HUES64 (cell line): ENCODE data around the gene CRAMP1.

Experiments
- H3K27ac ChIP-seq: 2 replicates; pipeline ENCODE4 v1.7.0; 2013; ENCODE audit warnings: low read depth, low read length, inconsistent platforms
- H3K27me3 ChIP-seq: 2 replicates; pipeline ENCODE4 v1.6.1; 2013; ENCODE audit warnings: mild to moderate bottlenecking, low read length; ENCODE audit not compliant: insufficient read depth
- H3K36me3 ChIP-seq: 2 replicates; pipeline ENCODE4 v1.6.1; 2013; ENCODE audit warnings: mild to moderate bottlenecking, low read length; ENCODE audit not compliant: insufficient read depth
- H3K4me1 ChIP-seq: 2 replicates; pipeline ENCODE4 v1.6.1; 2013; ENCODE audit warnings: mild to moderate bottlenecking, low read length, moderate library complexity; ENCODE audit not compliant: insufficient read depth
- H3K4me3 ChIP-seq: 2 replicates; pipeline ENCODE4 v1.5.1; 2013; ENCODE audit warnings: mild to moderate bottlenecking, low read length, moderate library complexity
- H3K9ac ChIP-seq: 2 replicates; pipeline ENCODE4 v1.6.1; 2013; ENCODE audit warnings: mild to moderate bottlenecking, low read depth, low read length
- H3K9me3 ChIP-seq: 2 replicates; pipeline ENCODE4 v1.6.1; 2013; ENCODE audit warnings: low read depth, low read length; ENCODE audit not compliant: insufficient read depth
- WGBS: fragments of 150-250, 120-280 bp; methylation state at CpG from one replicate; pipeline ENCODE4 v1.1.7; 2013; ENCODE audit warnings: missing lambda C conversion rate; 5-methylcytosine and 5-hydroxymethylcytosine counted together

CRAMP1 gene

GRCh38 chr16:1647856-1648255 lies 35.7 kb downstream of the CRAMP1 start:
- WGBS, result 95% methylated on average over 13 of the region's 13 CpGs
- Histone ChIP-seq H3K4me1 (no peaks in the 10 kb centered on the region), H3K9ac (no peak overlapping the region), H3K27ac (no peak overlapping the region), H3K27me3 (no peaks in the 10 kb centered on the region), H3K36me3 (peaks cover 59% of the 10 kb centered on the region), H3K9me3 (no peaks in the 10 kb centered on the region), H3K4me3 (no peak overlapping the region)

DNA sequence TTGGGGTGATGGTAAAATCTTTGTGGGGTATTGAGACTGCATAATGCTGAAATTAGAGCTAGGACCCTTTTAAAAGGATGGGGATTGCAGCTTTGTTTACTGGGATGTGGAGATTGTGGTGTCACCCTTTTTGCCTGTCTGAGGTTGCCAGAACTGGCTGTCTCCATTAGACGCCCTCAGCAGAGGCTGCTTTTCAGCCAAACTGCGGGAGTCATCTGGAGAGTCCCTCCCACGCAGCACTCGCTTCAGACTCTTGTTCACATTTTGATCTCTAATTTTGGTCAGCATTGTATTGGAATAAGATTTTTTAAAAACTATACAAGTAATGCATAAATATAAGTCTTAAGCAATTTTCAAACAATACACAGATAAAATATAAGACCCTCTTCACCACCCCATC lies 38.0 kb downstream of the CRAMP1 start:
- 95% methylated on average over 4 of the region's 4 CpGs for WGBS
- H3K4me1 ChIP-seq, result no peaks in the 10 kb centered on the region
- H3K9ac ChIP-seq, result no peak overlapping the region
- peaks cover 65% of the 10 kb centered on the region for H3K36me3 ChIP-seq
- no peaks in the 10 kb centered on the region for H3K9me3 ChIP-seq
- H3K27ac ChIP-seq, result no peak overlapping the region
- no peaks in the 10 kb centered on the region for H3K27me3 ChIP-seq
- H3K4me3 ChIP-seq, result no peak overlapping the region

GRCh38 chr16:1651094-1651973 lies 39.2 kb downstream of the CRAMP1 start:
- no peak overlapping the region for H3K27ac ChIP-seq
- 94% methylated on average over 12 of the region's 12 CpGs for WGBS
- no peak overlapping the region for H3K9ac ChIP-seq
- H3K27me3 ChIP-seq, result no peaks in the 10 kb centered on the region
- no peak overlapping the region for H3K4me3 ChIP-seq
- no peaks in the 10 kb centered on the region for H3K4me1 ChIP-seq
- peaks cover 67% of the 10 kb centered on the region for H3K36me3 ChIP-seq
- H3K9me3 ChIP-seq, result no peaks in the 10 kb centered on the region

DNA sequence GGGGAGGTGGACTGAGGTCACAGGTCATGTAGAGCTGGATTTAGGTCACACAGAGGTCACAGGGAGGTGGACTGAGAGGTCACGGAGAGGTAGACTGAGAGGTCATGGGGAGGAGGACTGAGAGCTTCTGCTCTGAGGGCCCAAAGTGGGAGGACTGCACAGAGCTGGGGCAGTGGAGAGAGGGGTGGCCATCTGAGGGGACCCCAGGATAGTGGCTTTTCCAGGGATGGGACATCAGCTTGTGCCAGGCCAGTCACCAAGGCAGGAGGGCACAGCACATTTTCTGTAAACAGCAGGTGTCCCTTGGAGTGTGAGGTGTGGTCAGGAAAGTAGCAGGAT lies 39.8 kb downstream of the CRAMP1 start:
- no peak overlapping the region for H3K4me3 ChIP-seq
- no peaks in the 10 kb centered on the region for H3K9me3 ChIP-seq
- no peak overlapping the region for H3K9ac ChIP-seq
- no peaks in the 10 kb centered on the region for H3K4me1 ChIP-seq
- H3K36me3 ChIP-seq, result peaks cover 66% of the 10 kb centered on the region
- H3K27me3 ChIP-seq, result no peaks in the 10 kb centered on the region
- H3K27ac ChIP-seq, result no peak overlapping the region
- 93% methylated on average over 1 of the region's 1 CpG for WGBS

DNA sequence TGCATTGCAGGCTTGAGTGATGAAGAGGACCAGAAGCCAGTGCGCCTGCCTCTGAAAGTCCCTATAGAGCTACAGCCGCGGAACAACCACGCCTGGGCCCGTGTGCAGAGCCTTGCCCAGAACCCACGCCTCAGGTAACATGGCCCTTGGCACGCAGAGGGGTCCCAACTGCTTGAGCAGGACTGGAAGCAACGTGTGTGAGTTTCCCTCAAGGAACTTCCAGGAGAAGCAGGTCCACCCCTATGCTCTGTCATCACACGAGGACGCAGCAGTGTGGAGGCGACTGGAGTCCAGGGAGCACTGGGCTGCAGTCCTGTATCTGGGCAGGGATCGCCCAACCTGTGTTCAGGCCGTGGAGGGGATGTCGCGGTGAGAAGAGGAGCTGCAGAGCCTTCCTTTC lies 40.9 kb downstream of the CRAMP1 start:
- Histone ChIP-seq H3K9ac (no peak overlapping the region), H3K4me3 (no peak overlapping the region), H3K27me3 (no peaks in the 10 kb centered on the region), H3K27ac (no peak overlapping the region), H3K9me3 (no peaks in the 10 kb centered on the region), H3K4me1 (no peaks in the 10 kb centered on the region), H3K36me3 (peaks cover 65% of the 10 kb centered on the region)
- 96% methylated on average over 15 of the region's 15 CpGs for WGBS

DNA sequence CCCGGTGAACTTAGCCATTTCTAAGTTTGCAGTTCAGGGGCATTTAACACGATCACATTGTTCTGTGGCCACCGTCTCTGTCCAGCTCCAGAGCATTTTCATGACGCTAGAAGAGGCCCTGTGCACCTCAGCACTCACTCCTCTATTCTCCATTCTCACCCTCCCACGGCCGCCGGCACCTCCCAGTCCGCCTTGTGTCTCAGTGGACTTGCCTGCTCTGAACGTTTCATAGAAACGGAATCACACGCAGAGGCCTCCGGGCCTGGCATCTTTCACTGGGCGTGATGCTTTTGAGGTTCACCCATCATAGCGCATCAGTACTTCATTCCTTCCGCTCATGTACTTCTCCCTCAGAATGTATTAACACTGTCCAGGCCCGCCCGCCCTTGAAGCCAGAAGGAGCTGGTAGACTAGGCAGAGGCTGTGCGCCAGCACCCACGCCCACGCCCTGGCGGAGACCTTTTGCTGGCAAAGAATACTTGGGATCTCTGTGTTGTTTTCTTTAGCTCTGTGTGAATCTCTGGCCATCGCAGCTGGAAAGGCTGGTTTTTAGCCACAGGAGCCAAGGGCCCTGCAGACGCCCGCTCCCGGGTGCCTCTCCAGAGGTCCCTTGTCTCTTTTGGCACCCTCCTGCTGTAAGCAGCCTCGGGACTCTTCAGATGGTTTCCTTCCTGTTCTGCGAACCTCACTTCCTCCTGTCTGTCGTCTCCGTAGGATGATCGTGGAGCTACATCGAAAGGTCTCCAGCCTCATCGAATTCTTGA lies 42.5 kb downstream of the CRAMP1 start:
- H3K27me3 ChIP-seq, result no peaks in the 10 kb centered on the region
- H3K4me3 ChIP-seq, result no peak overlapping the region
- WGBS, result 97% methylated on average over 32 of the region's 32 CpGs
- H3K36me3 ChIP-seq, result peaks cover 69% of the 10 kb centered on the region
- no peak overlapping the region for H3K9ac ChIP-seq
- H3K9me3 ChIP-seq, result no peaks in the 10 kb centered on the region
- H3K4me1 ChIP-seq, result no peaks in the 10 kb centered on the region
- H3K27ac ChIP-seq, result no peak overlapping the region

DNA sequence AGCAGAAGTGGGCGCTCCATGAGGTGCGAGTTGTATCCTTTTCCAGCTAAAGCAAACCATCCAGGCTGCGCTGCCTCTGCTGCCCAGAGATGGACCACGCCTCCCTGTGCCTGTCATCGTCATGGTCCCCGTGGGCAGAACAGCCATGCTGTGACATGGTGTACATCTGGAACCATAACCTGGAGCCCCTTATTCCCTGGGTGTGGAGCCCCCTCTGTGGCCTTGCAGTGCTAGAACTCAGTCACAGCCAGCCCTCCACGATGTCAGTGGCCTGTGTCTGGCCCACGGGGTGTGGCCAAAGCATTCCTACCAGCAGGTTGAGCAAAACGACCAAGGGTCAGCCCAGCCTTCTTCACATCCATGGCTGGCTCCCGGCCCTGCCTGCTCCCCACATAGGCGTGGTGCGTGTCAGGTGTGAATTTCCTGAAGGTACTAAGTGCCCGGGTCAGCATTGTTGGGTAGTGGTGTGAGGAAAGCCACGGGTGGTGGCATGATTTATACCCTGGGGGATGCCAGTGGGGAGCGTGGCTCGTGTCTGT lies 43.2 kb downstream of the CRAMP1 start:
- H3K9me3 ChIP-seq, result no peaks in the 10 kb centered on the region
- H3K27me3 ChIP-seq, result no peaks in the 10 kb centered on the region
- no peaks in the 10 kb centered on the region for H3K4me1 ChIP-seq
- H3K9ac ChIP-seq, result no peak overlapping the region
- H3K27ac ChIP-seq, result no peak overlapping the region
- no peak overlapping the region for H3K4me3 ChIP-seq
- H3K36me3 ChIP-seq, result peaks cover 72% of the 10 kb centered on the region
- 95% methylated on average over 16 of the region's 16 CpGs for WGBS

GRCh38 chr16:1655909-1656807 lies 44.0 kb downstream of the CRAMP1 start:
- Histone ChIP-seq H3K9ac (no peak overlapping the region), H3K9me3 (no peaks in the 10 kb centered on the region), H3K36me3 (peaks cover 70% of the 10 kb centered on the region), H3K27me3 (no peaks in the 10 kb centered on the region), H3K4me1 (no peaks in the 10 kb centered on the region), H3K27ac (no peak overlapping the region), H3K4me3 (no peak overlapping the region)
- 96% methylated on average over 52 of the region's 52 CpGs for WGBS

GRCh38 chr16:1656808-1657617 lies 44.9 kb downstream of the CRAMP1 start:
- Histone ChIP-seq H3K4me3 (no peak overlapping the region), H3K9ac (no peak overlapping the region), H3K36me3 (peaks cover 68% of the 10 kb centered on the region), H3K27ac (no peak overlapping the region), H3K27me3 (no peaks in the 10 kb centered on the region), H3K4me1 (no peaks in the 10 kb centered on the region), H3K9me3 (no peaks in the 10 kb centered on the region)
- WGBS, result 94% methylated on average over 24 of the region's 24 CpGs

GRCh38 chr16:1657841-1658240 lies 45.7 kb downstream of the CRAMP1 start:
- peaks cover 68% of the 10 kb centered on the region for H3K36me3 ChIP-seq
- H3K27ac ChIP-seq, result no peak overlapping the region
- no peaks in the 10 kb centered on the region for H3K27me3 ChIP-seq
- H3K9ac ChIP-seq, result no peak overlapping the region
- WGBS, result 95% methylated on average over 13 of the region's 13 CpGs
- H3K9me3 ChIP-seq, result no peaks in the 10 kb centered on the region
- no peak overlapping the region for H3K4me3 ChIP-seq
- no peaks in the 10 kb centered on the region for H3K4me1 ChIP-seq
